Fibroblast of lung (primary cell): ENCODE data around the gene INPP5A. TPM values are rescaled to one million over a fixed set of nuclear protein-coding genes. Genes with fewer than 3 reads are reported as not detected.

Experiments
- DNase-seq, 2 donors: peaks; one replicate each; pipeline versions ENCODE4 v3.0.0 to v3.0.0-alpha.2; 2010; ENCODE audit warnings: low read depth in 2 of 2
- H2AFZ ChIP-seq: 2 replicates; pipeline ENCODE4 v1.5.1; 2012; ENCODE audit warnings: low read length, control low read depth, inconsistent platforms
- H3K27ac ChIP-seq: 2 replicates; pipeline ENCODE4 v1.5.1; 2011; ENCODE audit warnings: low read length, control low read depth; ENCODE audit not compliant: insufficient read depth
- H3K27me3 ChIP-seq: 2 replicates; pipeline ENCODE4 v1.5.1; 2011; ENCODE audit warnings: mild to moderate bottlenecking, low read length; ENCODE audit not compliant: control insufficient read depth, insufficient read depth
- H3K36me3 ChIP-seq: 2 replicates; pipeline ENCODE4 v1.5.1; 2011; ENCODE audit warnings: low read length; ENCODE audit not compliant: control insufficient read depth, insufficient read depth
- H3K4me1 ChIP-seq: 2 replicates; pipeline ENCODE4 v1.5.1; 2011; ENCODE audit warnings: low read length; ENCODE audit not compliant: control insufficient read depth, insufficient read depth; ENCODE audit errors: extremely low read depth
- H3K4me2 ChIP-seq: 2 replicates; pipeline ENCODE4 v1.5.1; 2011; ENCODE audit warnings: low read length, control low read depth; ENCODE audit not compliant: insufficient read depth; ENCODE audit errors: extremely low read depth
- H3K4me3 ChIP-seq, 4 experiments: fragments of 200-600 bp in 1 of 4; sonication (generic) in 1 of 4; replicated peaks in 1 of 4; 2 replicates each; pipeline ENCODE4 v1.5.1; 2011 to 2016; ENCODE audit warnings: low read length in 4 of 4, low read depth in 3 of 4, mild to moderate bottlenecking in 3 of 4, control low read depth in 2 of 4, inconsistent platforms in 1 of 4, mixed read lengths in 1 of 4; ENCODE audit not compliant: insufficient read depth in 1 of 4; ENCODE audit errors: control extremely low read depth in 1 of 4
- H3K79me2 ChIP-seq: 2 replicates; pipeline ENCODE4 v1.5.1; 2012; ENCODE audit warnings: mild to moderate bottlenecking, low read length, inconsistent platforms; ENCODE audit not compliant: control insufficient read depth, insufficient read depth
- H3K9ac ChIP-seq: 2 replicates; pipeline ENCODE4 v1.5.1; 2011; ENCODE audit warnings: mild to moderate bottlenecking, low read length, control low read depth; ENCODE audit not compliant: insufficient read depth
- H3K9me3 ChIP-seq: 2 replicates; pipeline ENCODE4 v1.5.1; 2012; ENCODE audit warnings: low read depth, low read length; ENCODE audit not compliant: control insufficient read depth, insufficient read depth
- H4K20me1 ChIP-seq: 2 replicates; pipeline ENCODE4 v1.5.1; 2011; ENCODE audit warnings: low read length; ENCODE audit not compliant: control insufficient read depth, insufficient read depth; ENCODE audit errors: extremely low read depth
- EZH2 ChIP-seq: IDR thresholded peaks from 2 replicates; pipeline ENCODE4 v1.5.1; 2012; ENCODE audit warnings: low read length, control low read depth, mild to moderate bottlenecking; ENCODE audit errors: missing control alignments
- polyA plus RNA-seq, 2 donors: library from polyadenylated mRNA; depleted of rRNA in 1 of 2; stranded (reverse) in 1 of 2; unstranded in 1 of 2; fragments of >200 nt; gene quantifications; 2 replicates each; pipeline ENCODE4 v1.2.1, GENCODE V29; 2011 to 2012; ENCODE audit warnings: missing spikeins in 1 of 2
- total RNA-seq: library from RNA; depleted of rRNA; stranded (reverse); fragments of >200 nt; gene quantifications from 2 replicates; pipeline ENCODE4 v1.2.1, GENCODE V29; 2014
- TF ChIP-seq, protein P1 (sequence below), 2 donors: IDR thresholded peaks in 1 of 2; conservative IDR thresholded peaks in 1 of 2; 1 replicate in 1 of 2; 2 replicates in 1 of 2; pipeline ENCODE4 v1.5.1; 2011 to 2012; ENCODE audit warnings: low read length in 2 of 2, control low read depth in 1 of 2, inconsistent platforms in 1 of 2, low read depth in 1 of 2, mild to moderate bottlenecking in 1 of 2

The INPP5A gene
- total and polyA plus RNA-seq, 2 donors (not counting 1 experiment from before 2014, with no cell fraction given) = 24.6 to 39.9 TPM

DNA sequence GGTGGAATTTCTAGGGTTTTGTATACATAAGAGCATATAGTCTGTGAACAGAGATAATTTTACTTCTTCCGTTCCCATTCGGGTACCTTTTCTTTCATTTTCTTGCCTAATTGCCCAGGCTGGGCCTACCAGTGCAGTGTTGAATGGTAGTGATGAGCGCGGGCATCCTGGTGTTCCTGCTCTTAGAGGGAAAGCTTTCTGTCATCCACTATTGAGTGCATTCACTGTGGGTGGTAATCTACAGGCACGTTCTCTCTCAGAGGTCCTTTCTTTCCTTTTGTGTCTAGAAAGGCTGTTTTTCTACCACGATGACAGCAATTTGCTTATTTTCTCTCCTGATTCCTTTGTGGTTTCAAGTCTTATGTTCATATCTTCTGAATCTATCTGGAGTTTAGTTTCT is 65.0 kb downstream of the INPP5A start:
- H3K9ac ChIP-seq = no peak overlapping the region
- peaks cover 3% of the 10 kb centered on the region for H4K20me1 ChIP-seq
- H3K4me3 ChIP-seq = no peak overlapping the region
- H3K27ac ChIP-seq = no peak overlapping the region
- no peaks in the 10 kb centered on the region for H3K9me3 ChIP-seq
- H3K4me1 ChIP-seq = peaks cover 3% of the 10 kb centered on the region
- no peak overlapping the region for H3K4me2 ChIP-seq
- TF ChIP-seq, protein P1, sequence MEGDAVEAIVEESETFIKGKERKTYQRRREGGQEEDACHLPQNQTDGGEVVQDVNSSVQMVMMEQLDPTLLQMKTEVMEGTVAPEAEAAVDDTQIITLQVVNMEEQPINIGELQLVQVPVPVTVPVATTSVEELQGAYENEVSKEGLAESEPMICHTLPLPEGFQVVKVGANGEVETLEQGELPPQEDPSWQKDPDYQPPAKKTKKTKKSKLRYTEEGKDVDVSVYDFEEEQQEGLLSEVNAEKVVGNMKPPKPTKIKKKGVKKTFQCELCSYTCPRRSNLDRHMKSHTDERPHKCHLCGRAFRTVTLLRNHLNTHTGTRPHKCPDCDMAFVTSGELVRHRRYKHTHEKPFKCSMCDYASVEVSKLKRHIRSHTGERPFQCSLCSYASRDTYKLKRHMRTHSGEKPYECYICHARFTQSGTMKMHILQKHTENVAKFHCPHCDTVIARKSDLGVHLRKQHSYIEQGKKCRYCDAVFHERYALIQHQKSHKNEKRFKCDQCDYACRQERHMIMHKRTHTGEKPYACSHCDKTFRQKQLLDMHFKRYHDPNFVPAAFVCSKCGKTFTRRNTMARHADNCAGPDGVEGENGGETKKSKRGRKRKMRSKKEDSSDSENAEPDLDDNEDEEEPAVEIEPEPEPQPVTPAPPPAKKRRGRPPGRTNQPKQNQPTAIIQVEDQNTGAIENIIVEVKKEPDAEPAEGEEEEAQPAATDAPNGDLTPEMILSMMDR (conservative IDR thresholded peaks at IDR 0.05 in 1 of 2, IDR thresholded peaks at IDR 0.05 in 1 of 2; ENCODE audit: low read depth in 1 of 2, low read length in 2 of 2) = no peak
- no peak for TF ChIP-seq EZH2
- H3K79me2 ChIP-seq = peaks cover 3% of the 10 kb centered on the region
- no peaks in the 10 kb centered on the region for H3K36me3 ChIP-seq
- no peak for DNase-seq
- H2AFZ ChIP-seq = no peak overlapping the region
- no peaks in the 10 kb centered on the region for H3K27me3 ChIP-seq

DNA sequence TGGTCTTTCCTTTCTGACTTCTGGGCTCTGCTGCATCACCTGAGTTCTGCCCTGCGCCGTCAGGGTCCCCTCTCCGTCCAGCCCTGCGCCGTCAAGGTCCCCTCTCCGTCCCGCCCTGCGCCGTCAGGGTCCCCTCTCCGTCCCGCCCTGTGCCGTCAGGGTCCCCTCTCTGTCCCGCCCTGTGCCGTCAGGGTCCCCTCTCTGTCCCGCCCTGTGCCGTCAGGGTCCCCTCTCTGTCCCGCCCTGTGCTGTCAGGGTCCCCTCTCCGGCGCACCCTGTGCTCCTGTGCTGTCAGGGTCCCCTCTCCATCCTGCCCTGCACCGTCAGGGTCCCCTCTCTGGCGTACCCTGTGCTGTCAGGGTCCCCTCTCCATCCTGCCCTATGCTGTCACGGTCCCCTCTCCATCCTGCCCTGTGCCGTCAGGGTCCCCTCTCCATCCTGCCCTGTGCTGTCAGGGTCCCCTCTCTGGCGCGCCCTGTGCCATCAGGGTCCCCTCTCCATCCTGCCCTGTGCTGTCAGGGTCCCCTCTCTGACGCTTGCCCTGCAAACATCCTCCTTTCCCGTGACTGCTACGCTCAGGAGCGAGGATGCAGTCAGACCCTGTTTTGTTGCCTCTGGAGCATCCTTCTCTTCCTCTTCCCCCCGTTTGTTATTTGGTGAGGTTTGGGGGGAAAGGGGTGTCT is 66.4 kb downstream of the INPP5A start:
- peaks cover 3% of the 10 kb centered on the region for H4K20me1 ChIP-seq
- no peaks in the 10 kb centered on the region for H3K27me3 ChIP-seq
- no peak for DNase-seq
- TF ChIP-seq, protein P1 (conservative IDR thresholded peaks at IDR 0.05 in 1 of 2, IDR thresholded peaks at IDR 0.05 in 1 of 2; ENCODE audit: low read depth in 1 of 2, low read length in 2 of 2) = no peak
- no peak for TF ChIP-seq EZH2
- no peak overlapping the region for H2AFZ ChIP-seq
- H3K9ac ChIP-seq = no peak overlapping the region
- no peak overlapping the region for H3K4me3 ChIP-seq
- no peaks in the 10 kb centered on the region for H3K9me3 ChIP-seq
- no peaks in the 10 kb centered on the region for H3K36me3 ChIP-seq
- no peaks in the 10 kb centered on the region for H3K79me2 ChIP-seq
- no peak overlapping the region for H3K4me2 ChIP-seq
- H3K27ac ChIP-seq = no peak overlapping the region
- H3K4me1 ChIP-seq = peaks cover 3% of the 10 kb centered on the region

DNA sequence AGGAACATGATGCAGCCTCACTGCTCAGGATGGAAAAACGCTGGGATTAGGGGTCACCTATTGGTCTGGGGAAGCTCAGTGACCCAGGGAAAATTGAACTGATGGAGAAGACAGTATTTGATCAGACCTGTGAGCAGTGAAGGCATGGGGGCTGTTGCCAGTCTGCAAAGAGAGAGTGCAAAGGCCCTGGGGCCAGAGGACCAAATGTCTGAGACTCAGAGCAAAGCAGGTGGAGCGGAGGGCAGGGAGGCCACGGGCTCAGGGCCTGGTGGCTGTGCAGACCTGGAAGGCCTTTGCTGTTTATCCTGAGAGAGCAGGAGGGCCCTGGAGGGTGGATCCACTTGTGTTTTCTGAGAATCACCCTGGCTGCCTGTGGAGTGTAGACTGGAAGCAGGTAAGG is 67.1 kb downstream of the INPP5A start:
- DNase-seq = no peak
- no peaks in the 10 kb centered on the region for H3K27me3 ChIP-seq
- H4K20me1 ChIP-seq = peaks cover 3% of the 10 kb centered on the region
- no peak overlapping the region for H3K4me2 ChIP-seq
- H3K27ac ChIP-seq = no peak overlapping the region
- H3K9ac ChIP-seq = no peak overlapping the region
- peaks cover 3% of the 10 kb centered on the region for H3K4me1 ChIP-seq
- TF ChIP-seq, protein P1 (conservative IDR thresholded peaks at IDR 0.05 in 1 of 2, IDR thresholded peaks at IDR 0.05 in 1 of 2; ENCODE audit: low read depth in 1 of 2, low read length in 2 of 2) = no peak
- no peak for TF ChIP-seq EZH2
- no peak overlapping the region for H2AFZ ChIP-seq
- H3K4me3 ChIP-seq = no peak overlapping the region
- no peaks in the 10 kb centered on the region for H3K9me3 ChIP-seq
- H3K79me2 ChIP-seq = no peaks in the 10 kb centered on the region
- no peaks in the 10 kb centered on the region for H3K36me3 ChIP-seq
